Uterus (tissue), 2 donors: ENCODE measurements around the gene IGF2.

ENCODE experiments used
- CTCF ChIP-seq, 4 experiments: fragments of 200-600 bp in 2 of 4; fragments of 450-650 bp in 2 of 4; sonication (generic) in 2 of 4; IDR thresholded peaks; one replicate each; pipeline ENCODE4 v1.5.1; 2016 to 2019; ENCODE audit warnings: antibody characterized with exemption in 4 of 4, mild to moderate bottlenecking in 2 of 4, moderate library complexity in 1 of 4
- POLR2A ChIP-seq, 2 donors: fragments of 450-650 bp; IDR thresholded peaks; one replicate each; pipeline ENCODE4 v1.6.1; 2016; ENCODE audit warnings: antibody characterized with exemption in 2 of 2, mild to moderate bottlenecking in 1 of 2, moderate library complexity in 1 of 2

- TF ChIP-seq CTCF (IDR thresholded peaks at IDR 0.05) (no peak), POLR2A (IDR thresholded peaks at IDR 0.05) (no peak)
Observed at GRCh38 chr11:2109541-2110019, 29.6 kb downstream of the IGF2 start.
